Measurements from ENCODE around the gene USP2. TPM values are rescaled to one million over a fixed set of nuclear protein-coding genes. Genes with fewer than 3 reads are reported as not detected.

Gene USP2
- total RNA-seq, 1 experiment from 2014 or later, result 3.1 TPM

GRCh38 chr11:119418759-119419158 is 37.3 kb upstream of the USP2 start:
- no peak for ATAC-seq
- DNase-seq (ENCODE audit: low read depth, low spot score), result no peak
- no peak overlapping the region for H3K4me3 ChIP-seq (ENCODE audit: low read depth in 2 of 2, low read length in 2 of 2)
- H3K27me3 ChIP-seq (ENCODE audit: control insufficient read depth, insufficient read depth, low read length), result peaks cover 5% of the 10 kb centered on the region
- H3K4me1 ChIP-seq (ENCODE audit: control insufficient read depth, insufficient read depth, low read length), result peaks cover 14% of the 10 kb centered on the region; the same call in 1 of the 2 replicates
- in situ Hi-C loops (cut with HindIII; ENCODE audit: low pct_unique_long_range_greater_than_20kb, low sequenced_read_pairs), result no loop called here
- ChIA-PET CTCF (no interaction called here), POLR2A (no interaction called here)
- no peaks in the 10 kb centered on the region for H3K36me3 ChIP-seq (ENCODE audit: control insufficient read depth, insufficient read depth, low read length)
- TF ChIP-seq SIN3A (IDR thresholded peaks at IDR 0.05; ENCODE audit: borderline replicate concordance, insufficient read depth, low read depth, low read length) (no peak), REST (IDR thresholded peaks at IDR 0.05; ENCODE audit: insufficient read depth in 1 of 2, low read depth in 2 of 2, low read length in 1 of 2) (no peak), POLR2AphosphoS5 (IDR thresholded peaks at IDR 0.05; ENCODE audit: low read depth, low read length) (no peak), CTCF (IDR thresholded peaks at IDR 0.05) (no peak)
- no peak overlapping the region for H3K27ac ChIP-seq (ENCODE audit: low read length)
- no TSS peak for BruUV-seq (replicated peaks)
- intact Hi-C loops (cut with micrococcal nuclease; ENCODE audit: unreplicated experiment), result no loop called here
- no peaks in the 10 kb centered on the region for H3K9me3 ChIP-seq (ENCODE audit: control insufficient read depth, insufficient read depth, low read depth, low read length)

GRCh38 chr11:119417726-119418540 is 36.4 kb upstream of the USP2 start:
- DNase-seq (ENCODE audit: low read depth, low spot score), result no peak
- ChIA-PET POLR2A (no interaction called here), CTCF (no interaction called here)
- H3K27me3 ChIP-seq (ENCODE audit: control insufficient read depth, insufficient read depth, low read length), result peaks cover 5% of the 10 kb centered on the region
- no TSS peak for BruUV-seq (replicated peaks)
- ATAC-seq, result no peak
- TF ChIP-seq POLR2AphosphoS5 (IDR thresholded peaks at IDR 0.05; ENCODE audit: low read depth, low read length) (no peak), SIN3A (IDR thresholded peaks at IDR 0.05; ENCODE audit: borderline replicate concordance, insufficient read depth, low read depth, low read length) (no peak), CTCF (IDR thresholded peaks at IDR 0.05) (no peak), TCF7L2 (IDR thresholded peaks at IDR 0.05; ENCODE audit: low read depth, low read length) (no peak), REST (IDR thresholded peaks at IDR 0.05; ENCODE audit: insufficient read depth in 1 of 2, low read depth in 2 of 2, low read length in 1 of 2) (no peak)
- H3K27ac ChIP-seq (ENCODE audit: low read length), result no peak overlapping the region
- H3K36me3 ChIP-seq (ENCODE audit: control insufficient read depth, insufficient read depth, low read length), result no peaks in the 10 kb centered on the region
- H3K4me3 ChIP-seq (ENCODE audit: low read depth in 2 of 2, low read length in 2 of 2), result no peak overlapping the region
- H3K9me3 ChIP-seq (ENCODE audit: control insufficient read depth, insufficient read depth, low read depth, low read length), result no peaks in the 10 kb centered on the region
- H3K4me1 ChIP-seq (ENCODE audit: control insufficient read depth, insufficient read depth, low read length), result peaks cover 14% of the 10 kb centered on the region; the same call in 1 of the 2 replicates
- in situ Hi-C loops (cut with HindIII; ENCODE audit: low pct_unique_long_range_greater_than_20kb, low sequenced_read_pairs) (no loop called here), intact Hi-C loops (cut with micrococcal nuclease; ENCODE audit: unreplicated experiment) (no loop called here)

All from Panc1 (cell line).